ENCODE measurements around the gene MSL1.

MSL1 gene

GRCh38 chr17:40158438-40159013, 36.8 kb downstream of the MSL1 start:
- no peak for TF ChIP-seq FOXM1 (IDR thresholded peaks at IDR 0.05; ENCODE audit: borderline replicate concordance, low read depth)
- no peak for TF ChIP-seq TAF1 (IDR thresholded peaks at IDR 0.05; ENCODE audit: low read depth)
- TF ChIP-seq EP300 (IDR thresholded peaks at IDR 0.05; ENCODE audit: borderline replicate concordance) = no peak
- TF ChIP-seq ZBTB7A (IDR thresholded peaks at IDR 0.05; ENCODE audit: low read depth) = no peak
- TF ChIP-seq TCF12 (IDR thresholded peaks at IDR 0.05; ENCODE audit: low read depth) = no peak
- no peak for TF ChIP-seq RAD21 (IDR thresholded peaks at IDR 0.05; ENCODE audit: low read depth)
- TF ChIP-seq REST (IDR thresholded peaks at IDR 0.05; ENCODE audit: low read depth) = no peak
- no peak for TF ChIP-seq MAX (IDR thresholded peaks at IDR 0.05)
- TF ChIP-seq CEBPB (IDR thresholded peaks at IDR 0.05) = no peak
- no peak for TF ChIP-seq NFIC (IDR thresholded peaks at IDR 0.05)
- TF ChIP-seq USF1 (IDR thresholded peaks at IDR 0.05) = no peak
- no peak for TF ChIP-seq CREB1 (IDR thresholded peaks at IDR 0.05; ENCODE audit: low read depth)
- no peak for TF ChIP-seq EGR1 (IDR thresholded peaks at IDR 0.05)
- TF ChIP-seq TEAD4 (IDR thresholded peaks at IDR 0.05) = no peak
- TF ChIP-seq YY1 (IDR thresholded peaks at IDR 0.05; ENCODE audit: low read depth) = no peak

- TF ChIP-seq YY1 (IDR thresholded peaks at IDR 0.05; ENCODE audit: low read depth) (no peak), REST (IDR thresholded peaks at IDR 0.05; ENCODE audit: low read depth) (no peak), USF1 (IDR thresholded peaks at IDR 0.05) (no peak), MAX (IDR thresholded peaks at IDR 0.05) (no peak), ZBTB7A (IDR thresholded peaks at IDR 0.05; ENCODE audit: low read depth) (no peak), EGR1 (IDR thresholded peaks at IDR 0.05) (no peak), TEAD4 (IDR thresholded peaks at IDR 0.05) (no peak)
Measured at GRCh38 chr17:40159456-40159855, 37.7 kb downstream of the MSL1 start.

GRCh38 chr17:40167685-40168261, 46.0 kb downstream of the MSL1 start:
- no peak for TF ChIP-seq USF1 (IDR thresholded peaks at IDR 0.05)
- TF ChIP-seq CEBPB (IDR thresholded peaks at IDR 0.05) = no peak
- no peak for TF ChIP-seq CREB1 (IDR thresholded peaks at IDR 0.05; ENCODE audit: low read depth)
- TF ChIP-seq EGR1 (IDR thresholded peaks at IDR 0.05) = no peak
- no peak for TF ChIP-seq ZBTB7A (IDR thresholded peaks at IDR 0.05; ENCODE audit: low read depth)
- no peak for TF ChIP-seq FOXM1 (IDR thresholded peaks at IDR 0.05; ENCODE audit: borderline replicate concordance, low read depth)
- TF ChIP-seq NFIC (IDR thresholded peaks at IDR 0.05) = no peak
- TF ChIP-seq RAD21 (IDR thresholded peaks at IDR 0.05; ENCODE audit: low read depth) = no peak
- TF ChIP-seq TAF1 (IDR thresholded peaks at IDR 0.05; ENCODE audit: low read depth) = no peak
- no peak for TF ChIP-seq TCF12 (IDR thresholded peaks at IDR 0.05; ENCODE audit: low read depth)
- no peak for TF ChIP-seq MAX (IDR thresholded peaks at IDR 0.05)
- TF ChIP-seq TEAD4 (IDR thresholded peaks at IDR 0.05) = no peak
- TF ChIP-seq YY1 (IDR thresholded peaks at IDR 0.05; ENCODE audit: low read depth) = no peak
- no peak for TF ChIP-seq EP300 (IDR thresholded peaks at IDR 0.05; ENCODE audit: borderline replicate concordance)

- TF ChIP-seq EP300 (IDR thresholded peaks at IDR 0.05; ENCODE audit: borderline replicate concordance) = no peak
- peak; percentile 78 for TF ChIP-seq RAD21 (IDR thresholded peaks at IDR 0.05; ENCODE audit: low read depth)
- peak; percentile 91 for TF ChIP-seq TEAD4 (IDR thresholded peaks at IDR 0.05)
Measured at GRCh38 chr17:40168262-40168832, 46.6 kb downstream of the MSL1 start.

GRCh38 chr17:40170325-40170724, 48.6 kb downstream of the MSL1 start:
- TF ChIP-seq TCF12 (IDR thresholded peaks at IDR 0.05; ENCODE audit: low read depth) (no peak), REST (IDR thresholded peaks at IDR 0.05; ENCODE audit: low read depth) (no peak), YY1 (IDR thresholded peaks at IDR 0.05; ENCODE audit: low read depth) (no peak), USF1 (IDR thresholded peaks at IDR 0.05) (no peak), MAX (IDR thresholded peaks at IDR 0.05) (no peak), RAD21 (IDR thresholded peaks at IDR 0.05; ENCODE audit: low read depth) (no peak), TEAD4 (IDR thresholded peaks at IDR 0.05) (no peak), ZBTB7A (IDR thresholded peaks at IDR 0.05; ENCODE audit: low read depth) (no peak), TAF1 (IDR thresholded peaks at IDR 0.05; ENCODE audit: low read depth) (no peak), CREB1 (IDR thresholded peaks at IDR 0.05; ENCODE audit: low read depth) (no peak)
